ENCODE results near the gene ABHD2.
A peak's percentile ranks its signal among the peaks of the same experiment; 100 is the strongest.
"Not testable (repeated sequence)": the region's sequence is repeated elsewhere in the genome, so short reads cannot be mapped to it uniquely, and the experiment has no call there.

ABHD2 gene

GRCh38 chr15:89075101-89075640 lies 13.1 kb upstream of the ABHD2 start:
- DNase-seq: no peak

GRCh38 chr15:89075846-89076245 lies 12.4 kb upstream of the ABHD2 start:
- no peak for DNase-seq

- no peak for DNase-seq
These were observed 10.5 kb upstream of the ABHD2 start for GRCh38 chr15:89077750-89078149.

GRCh38 chr15:89078851-89079810 lies 9.1 kb upstream of the ABHD2 start:
- no peak for DNase-seq

GRCh38 chr15:89081878-89082277 lies 6.4 kb upstream of the ABHD2 start:
- DNase-seq: no peak

- no peak for DNase-seq
These were observed 5.0 kb upstream of the ABHD2 start for GRCh38 chr15:89083246-89083645.

GRCh38 chr15:89085289-89085926 lies 2.8 kb upstream of the ABHD2 start:
- no peak for DNase-seq

GRCh38 chr15:89085933-89086332 lies 2.3 kb upstream of the ABHD2 start:
- not testable (repeated sequence) for DNase-seq

GRCh38 chr15:89086390-89086789 lies 1.9 kb upstream of the ABHD2 start:
- not testable (repeated sequence) for DNase-seq

- no peak for DNase-seq
These were observed 961 bp upstream of the ABHD2 start for GRCh38 chr15:89087161-89087829.

GRCh38 chr15:89088605-89089315 lies 504 bp downstream of the ABHD2 start:
- DNase-seq: peak; percentile 4

GRCh38 chr15:89089316-89090230 lies 1.3 kb downstream of the ABHD2 start:
- DNase-seq: no peak

- DNase-seq: peak; percentile 37
These were observed 2.8 kb downstream of the ABHD2 start for GRCh38 chr15:89090791-89091626.

GRCh38 chr15:89091627-89092220 lies 3.5 kb downstream of the ABHD2 start:
- no peak for DNase-seq

- DNase-seq: no peak
These were observed 5.3 kb downstream of the ABHD2 start for GRCh38 chr15:89093509-89093908.

GRCh38 chr15:89095073-89095472 lies 6.8 kb downstream of the ABHD2 start:
- DNase-seq: no peak

- DNase-seq: no peak
These were observed 7.3 kb downstream of the ABHD2 start for GRCh38 chr15:89095556-89095955.

GRCh38 chr15:89096664-89097063 lies 8.4 kb downstream of the ABHD2 start:
- no peak for DNase-seq

- DNase-seq: no peak
These were observed 9.1 kb downstream of the ABHD2 start for GRCh38 chr15:89097313-89097712.

GRCh38 chr15:89098281-89098680 lies 10.0 kb downstream of the ABHD2 start:
- DNase-seq: no peak
